CD4-positive, CD25-positive, alpha-beta regulatory T cell (primary cell): ENCODE results near the gene PCDHGC4. TPM values are rescaled to one million over a fixed set of nuclear protein-coding genes. Genes with fewer than 3 reads are reported as not detected.
A peak's percentile ranks its signal among the peaks of the same experiment; 100 is the strongest.

Experiments
- ATAC-seq, 2 donors: fragments of 150-1000 bp; cut with Tn5 transposase; one replicate each; pipeline ENCODE4 v1.10.0; 2021; ENCODE audit warnings: low read depth in 2 of 2, moderate number of reproducible peaks in 2 of 2, moderate library complexity in 1 of 2
- DNase-seq, 3 donors: peaks; one replicate each; pipeline versions ENCODE4 v3.0.0 to v3.0.0-alpha.2; 2012 to 2022; ENCODE audit warnings: mixed read lengths in 1 of 3
- H3K27ac ChIP-seq: one replicate; pipeline ENCODE4 v1.7.0; 2013; ENCODE audit warnings: mild to moderate bottlenecking, low read length; ENCODE audit not compliant: insufficient read depth, poor library complexity, severe bottlenecking
- H3K27me3 ChIP-seq: one replicate; pipeline ENCODE4 v1.7.0; 2013; ENCODE audit warnings: low read length; ENCODE audit not compliant: control insufficient read depth, insufficient read depth
- H3K36me3 ChIP-seq: one replicate; pipeline ENCODE4 v1.7.0; 2013; ENCODE audit warnings: mild to moderate bottlenecking, low read length, moderate library complexity; ENCODE audit not compliant: control insufficient read depth, insufficient read depth
- H3K4me1 ChIP-seq: 2 replicates; pipeline ENCODE4 v1.7.0; 2013; ENCODE audit warnings: mild to moderate bottlenecking, low read length; ENCODE audit not compliant: insufficient read depth, control insufficient read depth, poor library complexity, severe bottlenecking
- H3K4me3 ChIP-seq: one replicate; pipeline ENCODE4 v1.7.0; 2013; ENCODE audit warnings: low read depth, mild to moderate bottlenecking, low read length, moderate library complexity
- H3K9me3 ChIP-seq, 2 experiments: 1 replicate in 1 of 2; 2 replicates in 1 of 2; pipeline ENCODE4 v1.7.0; 2013; ENCODE audit warnings: low read length in 2 of 2, mild to moderate bottlenecking in 1 of 2, moderate library complexity in 1 of 2; ENCODE audit not compliant: control insufficient read depth in 2 of 2
- H3K27ac Mint-ChIP-seq, 3 donors: one replicate each; pipeline ENCODE4 v1.8.0; 2020 to 2022; ENCODE audit warnings: mild to moderate bottlenecking in 3 of 3, mixed read lengths in 3 of 3, moderate library complexity in 2 of 3
- H3K27me3 Mint-ChIP-seq: one replicate; pipeline ENCODE4 v1.8.0; 2022; ENCODE audit warnings: mild to moderate bottlenecking, mixed read lengths
- H3K36me3 Mint-ChIP-seq: one replicate; pipeline ENCODE4 v1.8.0; 2020; ENCODE audit warnings: mixed read lengths
- H3K4me1 Mint-ChIP-seq, 4 donors: one replicate each; pipeline ENCODE4 v1.8.0; 2020 to 2022; ENCODE audit warnings: mixed read lengths in 4 of 4, mild to moderate bottlenecking in 1 of 4
- H3K4me3 Mint-ChIP-seq, 4 donors: one replicate each; pipeline ENCODE4 v1.8.0; 2020 to 2022; ENCODE audit warnings: mild to moderate bottlenecking in 4 of 4, mixed read lengths in 4 of 4, moderate library complexity in 3 of 4
- H3K9me3 Mint-ChIP-seq, 7 donors: one replicate each; pipeline ENCODE4 v1.8.0; 2020 to 2022; ENCODE audit warnings: mixed read lengths in 7 of 7, mild to moderate bottlenecking in 3 of 7, moderate library complexity in 2 of 7
- polyA plus RNA-seq, 4 donors: library from polyadenylated mRNA; unstranded; fragments of 300-500 nt; fragmentation: Illumina TruSeq; gene quantifications; one replicate each; pipeline ENCODE4 v1.2.3, GENCODE V29; 2021
- total RNA-seq: library from RNA; stranded (reverse); gene quantifications from one replicate; pipeline ENCODE4 v1.2.3, GENCODE V29; 2022

Gene PCDHGC4
- total and polyA plus RNA-seq, 5 donors from 2014 or later = not detected

DNA sequence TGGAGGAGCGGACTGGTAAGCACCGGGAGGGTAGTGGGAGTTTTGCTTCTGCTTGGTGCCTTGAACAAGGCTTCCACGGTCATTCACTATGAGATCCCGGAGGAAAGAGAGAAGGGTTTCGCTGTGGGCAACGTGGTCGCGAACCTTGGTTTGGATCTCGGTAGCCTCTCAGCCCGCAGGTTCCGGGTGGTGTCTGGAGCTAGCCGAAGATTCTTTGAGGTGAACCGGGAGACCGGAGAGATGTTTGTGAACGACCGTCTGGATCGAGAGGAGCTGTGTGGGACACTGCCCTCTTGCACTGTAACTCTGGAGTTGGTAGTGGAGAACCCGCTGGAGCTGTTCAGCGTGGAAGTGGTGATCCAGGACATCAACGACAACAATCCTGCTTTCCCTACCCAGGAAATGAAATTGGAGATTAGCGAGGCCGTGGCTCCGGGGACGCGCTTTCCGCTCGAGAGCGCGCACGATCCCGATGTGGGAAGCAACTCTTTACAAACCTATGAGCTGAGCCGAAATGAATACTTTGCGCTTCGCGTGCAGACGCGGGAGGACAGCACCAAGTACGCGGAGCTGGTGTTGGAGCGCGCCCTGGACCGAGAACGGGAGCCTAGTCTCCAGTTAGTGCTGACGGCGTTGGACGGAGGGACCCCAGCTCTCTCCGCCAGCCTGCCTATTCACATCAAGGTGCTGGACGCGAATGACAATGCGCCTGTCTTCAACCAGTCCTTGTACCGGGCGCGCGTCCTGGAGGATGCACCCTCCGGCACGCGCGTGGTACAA lies 8.5 kb upstream of the PCDHGC4 start:
- peaks cover 71% of the 10 kb centered on the region for H3K27me3 Mint-ChIP-seq
- Histone ChIP-seq H3K9me3 (no peaks in the 10 kb centered on the region), H3K4me3 (peak overlapping the region; percentile 32), H3K27me3 (peaks cover 50% of the 10 kb centered on the region), H3K36me3 (no peaks in the 10 kb centered on the region), H3K4me1 (peaks cover 17% of the 10 kb centered on the region), H3K27ac (no peak overlapping the region)
- peak in 1 of 3 donors; percentile 10 for DNase-seq
- peak overlapping the region in 1 of 3 donors; percentile 44 for H3K27ac Mint-ChIP-seq
- peaks cover 0 to 1% (median 0%) of the 10 kb centered on the region in 7 donors for H3K9me3 Mint-ChIP-seq
- H3K36me3 Mint-ChIP-seq = no peaks in the 10 kb centered on the region
- H3K4me1 Mint-ChIP-seq = peaks cover 0 to 22% (median 10%) of the 10 kb centered on the region in 4 donors
- H3K4me3 Mint-ChIP-seq = peak overlapping the region; percentile 4 to 90 (median 81)
- ATAC-seq = peak in 1 of 2 donors; percentile 16

DNA sequence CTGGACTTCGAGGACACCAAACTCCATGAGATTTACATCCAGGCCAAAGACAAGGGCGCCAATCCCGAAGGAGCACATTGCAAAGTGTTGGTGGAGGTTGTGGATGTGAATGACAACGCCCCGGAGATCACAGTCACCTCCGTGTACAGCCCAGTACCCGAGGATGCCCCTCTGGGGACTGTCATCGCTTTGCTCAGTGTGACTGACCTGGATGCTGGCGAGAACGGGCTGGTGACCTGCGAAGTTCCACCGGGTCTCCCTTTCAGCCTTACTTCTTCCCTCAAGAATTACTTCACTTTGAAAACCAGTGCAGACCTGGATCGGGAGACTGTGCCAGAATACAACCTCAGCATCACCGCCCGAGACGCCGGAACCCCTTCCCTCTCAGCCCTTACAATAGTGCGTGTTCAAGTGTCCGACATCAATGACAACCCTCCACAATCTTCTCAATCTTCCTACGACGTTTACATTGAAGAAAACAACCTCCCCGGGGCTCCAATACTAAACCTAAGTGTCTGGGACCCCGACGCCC lies 7.7 kb upstream of the PCDHGC4 start:
- no peak overlapping the region for H3K27ac ChIP-seq
- Mint-ChIP-seq H3K9me3 (peaks cover 0 to 1% (median 0%) of the 10 kb centered on the region in 7 donors), H3K27ac (no peak overlapping the region), H3K4me1 (peaks cover 0 to 22% (median 10%) of the 10 kb centered on the region in 4 donors), H3K4me3 (peak overlapping the region in 2 of 4 donors; percentile 80 to 82), H3K36me3 (no peaks in the 10 kb centered on the region), H3K27me3 (peaks cover 71% of the 10 kb centered on the region)
- no peak for DNase-seq
- no peaks in the 10 kb centered on the region for H3K9me3 ChIP-seq
- H3K4me3 ChIP-seq = no peak overlapping the region
- no peaks in the 10 kb centered on the region for H3K36me3 ChIP-seq
- peaks cover 50% of the 10 kb centered on the region for H3K27me3 ChIP-seq
- peaks cover 17% of the 10 kb centered on the region for H3K4me1 ChIP-seq
- ATAC-seq = no peak

DNA sequence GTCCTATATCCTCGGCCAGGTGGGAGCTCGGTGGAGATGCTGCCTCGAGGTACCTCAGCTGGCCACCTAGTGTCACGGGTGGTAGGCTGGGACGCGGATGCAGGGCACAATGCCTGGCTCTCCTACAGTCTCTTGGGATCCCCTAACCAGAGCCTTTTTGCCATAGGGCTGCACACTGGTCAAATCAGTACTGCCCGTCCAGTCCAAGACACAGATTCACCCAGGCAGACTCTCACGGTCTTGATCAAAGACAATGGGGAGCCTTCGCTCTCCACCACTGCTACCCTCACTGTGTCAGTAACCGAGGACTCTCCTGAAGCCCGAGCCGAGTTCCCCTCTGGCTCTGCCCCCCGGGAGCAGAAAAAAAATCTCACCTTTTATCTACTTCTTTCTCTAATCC lies 7.0 kb upstream of the PCDHGC4 start:
- no peak overlapping the region for H3K27ac ChIP-seq

DNA sequence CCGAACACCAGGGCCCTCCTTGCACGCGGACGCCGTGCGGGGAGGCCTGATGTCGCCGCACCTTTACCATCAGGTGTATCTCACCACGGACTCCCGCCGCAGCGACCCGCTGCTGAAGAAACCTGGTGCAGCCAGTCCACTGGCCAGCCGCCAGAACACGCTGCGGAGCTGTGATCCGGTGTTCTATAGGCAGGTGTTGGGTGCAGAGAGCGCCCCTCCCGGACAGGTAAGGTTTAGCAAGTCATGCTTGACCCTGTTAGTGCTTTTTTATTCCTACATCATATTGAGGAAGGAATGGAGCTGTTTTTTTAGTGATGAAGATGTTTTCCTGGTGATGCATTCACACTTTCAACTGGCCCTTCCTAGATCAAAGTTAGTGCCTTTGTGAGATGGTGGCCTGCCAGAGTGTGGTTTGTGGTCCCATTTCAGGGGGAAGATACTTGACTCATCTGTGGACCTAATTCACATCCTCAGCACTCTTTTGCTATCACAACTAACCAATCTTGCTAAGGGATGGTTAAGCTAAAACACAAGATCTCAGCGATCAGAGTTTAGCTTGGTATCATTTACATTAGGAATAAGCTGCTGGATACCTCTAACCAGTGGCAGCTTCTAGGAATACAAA lies 6.4 kb upstream of the PCDHGC4 start:
- H3K4me3 ChIP-seq = no peak overlapping the region
- no peaks in the 10 kb centered on the region for H3K9me3 ChIP-seq
- DNase-seq (no peak), ATAC-seq (no peak)
- peaks cover 0 to 22% (median 13%) of the 10 kb centered on the region in 4 donors for H3K4me1 Mint-ChIP-seq
- H3K27ac Mint-ChIP-seq = no peak overlapping the region
- H3K4me1 ChIP-seq = peaks cover 17% of the 10 kb centered on the region
- no peaks in the 10 kb centered on the region for H3K36me3 Mint-ChIP-seq
- peaks cover 0 to 2% (median 0%) of the 10 kb centered on the region in 7 donors for H3K9me3 Mint-ChIP-seq
- no peaks in the 10 kb centered on the region for H3K36me3 ChIP-seq
- no peak overlapping the region for H3K4me3 Mint-ChIP-seq
- no peak overlapping the region for H3K27ac ChIP-seq
- H3K27me3 Mint-ChIP-seq = peaks cover 78% of the 10 kb centered on the region
- H3K27me3 ChIP-seq = peaks cover 53% of the 10 kb centered on the region

More for the DNA sequence above, 7.0 kb upstream of the PCDHGC4 start:
- no peak for ATAC-seq
- H3K4me1 ChIP-seq = peaks cover 17% of the 10 kb centered on the region
- no peaks in the 10 kb centered on the region for H3K36me3 ChIP-seq
- DNase-seq = no peak
- Mint-ChIP-seq H3K4me3 (no peak overlapping the region), H3K27ac (no peak overlapping the region), H3K27me3 (peaks cover 74% of the 10 kb centered on the region), H3K9me3 (peaks cover 0 to 2% (median 0%) of the 10 kb centered on the region in 7 donors), H3K36me3 (no peaks in the 10 kb centered on the region), H3K4me1 (peaks cover 0 to 22% (median 10%) of the 10 kb centered on the region in 4 donors)
- H3K27me3 ChIP-seq = peaks cover 50% of the 10 kb centered on the region
- no peak overlapping the region for H3K4me3 ChIP-seq
- H3K9me3 ChIP-seq = no peaks in the 10 kb centered on the region

DNA sequence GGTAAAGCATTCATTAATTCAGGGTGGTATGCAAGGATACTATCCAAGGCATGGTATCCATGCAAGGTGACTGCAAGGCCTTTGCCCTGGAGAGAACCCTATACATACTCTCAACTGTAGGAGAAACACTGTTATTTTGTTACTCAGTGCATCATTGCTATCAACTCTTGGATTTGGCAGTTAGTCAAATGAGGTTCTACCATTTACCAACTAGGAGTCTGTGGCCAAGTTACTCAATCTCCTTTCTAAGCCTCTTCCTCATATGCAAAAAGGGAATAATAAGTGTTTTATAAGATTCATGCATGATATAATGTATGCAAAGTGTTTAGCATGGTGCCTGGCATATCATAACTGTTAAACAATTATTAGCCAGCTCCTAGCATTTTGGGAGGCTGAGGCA lies 5.1 kb upstream of the PCDHGC4 start:
- Histone ChIP-seq H3K9me3 (no peaks in the 10 kb centered on the region), H3K27ac (no peak overlapping the region), H3K4me1 (peaks cover 21% of the 10 kb centered on the region), H3K27me3 (peaks cover 54% of the 10 kb centered on the region), H3K36me3 (no peaks in the 10 kb centered on the region), H3K4me3 (no peak overlapping the region)
- DNase-seq = no peak
- Mint-ChIP-seq H3K36me3 (no peaks in the 10 kb centered on the region), H3K27ac (no peak overlapping the region), H3K27me3 (peaks cover 84% of the 10 kb centered on the region), H3K4me3 (no peak overlapping the region), H3K9me3 (peaks cover 0 to 2% (median 0%) of the 10 kb centered on the region in 7 donors), H3K4me1 (peaks cover 0 to 26% (median 15%) of the 10 kb centered on the region in 4 donors)
- ATAC-seq = no peak

DNA sequence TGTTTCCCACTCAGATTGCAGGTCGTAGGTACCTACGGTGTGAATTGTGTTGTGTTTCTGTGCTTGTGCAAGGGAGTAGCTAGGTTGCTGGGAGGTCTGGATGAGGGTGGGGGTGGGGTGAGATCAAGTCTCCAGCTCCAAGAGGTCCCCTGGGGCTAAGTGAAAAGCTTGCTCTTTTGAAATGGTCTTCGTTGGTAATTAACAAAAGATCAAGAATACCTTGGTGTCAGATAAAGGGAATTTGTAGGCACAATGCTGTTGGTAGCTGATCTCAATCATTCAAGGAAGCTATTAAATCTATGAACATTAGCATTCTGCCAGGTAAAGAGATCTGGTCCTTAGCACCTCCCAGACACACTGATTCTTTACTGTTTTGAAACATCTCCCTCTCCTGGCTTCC lies 928 bp upstream of the PCDHGC4 start:
- H3K4me1 ChIP-seq = peaks cover 4% of the 10 kb centered on the region
- ATAC-seq = no peak
- peaks cover 42% of the 10 kb centered on the region for H3K27me3 ChIP-seq
- no peak for DNase-seq
- no peaks in the 10 kb centered on the region for H3K36me3 ChIP-seq
- Mint-ChIP-seq H3K9me3 (peaks cover 0 to 2% (median 0%) of the 10 kb centered on the region in 7 donors), H3K36me3 (no peaks in the 10 kb centered on the region), H3K4me3 (no peak overlapping the region), H3K27ac (no peak overlapping the region), H3K27me3 (peaks cover 82% of the 10 kb centered on the region), H3K4me1 (peaks cover 0 to 12% (median 5%) of the 10 kb centered on the region in 4 donors)
- no peak overlapping the region for H3K4me3 ChIP-seq
- no peak overlapping the region for H3K27ac ChIP-seq
- H3K9me3 ChIP-seq = no peaks in the 10 kb centered on the region

DNA sequence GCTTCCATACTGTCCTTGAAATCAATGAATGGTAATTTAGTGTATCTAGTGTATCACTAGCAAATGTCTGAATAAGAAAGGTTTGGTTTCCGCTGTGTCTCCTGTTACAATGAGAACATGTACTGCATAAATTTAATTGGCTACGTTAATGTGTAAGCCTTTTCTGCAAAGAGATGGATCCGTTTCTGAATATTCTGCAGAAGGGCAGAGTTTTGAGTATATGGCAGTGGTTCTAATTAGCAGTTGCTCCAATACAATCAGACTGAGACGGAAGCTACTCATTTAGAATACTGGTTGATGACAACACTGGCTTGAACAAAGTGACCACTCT lies 555 bp upstream of the PCDHGC4 start:
- peaks cover 40% of the 10 kb centered on the region for H3K27me3 ChIP-seq
- Mint-ChIP-seq H3K4me1 (peaks cover 0 to 12% (median 5%) of the 10 kb centered on the region in 4 donors), H3K27ac (no peak overlapping the region), H3K4me3 (no peak overlapping the region), H3K36me3 (no peaks in the 10 kb centered on the region), H3K27me3 (peaks cover 85% of the 10 kb centered on the region), H3K9me3 (peaks cover 0 to 2% (median 0%) of the 10 kb centered on the region in 7 donors)
- H3K36me3 ChIP-seq = no peaks in the 10 kb centered on the region
- no peak overlapping the region for H3K4me3 ChIP-seq
- DNase-seq (no peak), ATAC-seq (no peak)
- H3K4me1 ChIP-seq = peaks cover 4% of the 10 kb centered on the region
- H3K9me3 ChIP-seq = no peaks in the 10 kb centered on the region
- no peak overlapping the region for H3K27ac ChIP-seq
